Sigmoid colon (tissue), 7 donors: ENCODE measurements around the gene TSPOAP1. TPM values are rescaled to one million over a fixed set of nuclear protein-coding genes. Genes with fewer than 3 reads are reported as not detected.
A peak's percentile ranks its signal among the peaks of the same experiment; 100 is the strongest.

Experiments used
- DNase-seq: peaks from one replicate; pipeline ENCODE4 v3.0.0-alpha.2; 2019
- H3K27ac ChIP-seq, 4 donors: fragments of 200-600 bp; sonication (generic); one replicate each; pipeline ENCODE4 v1.5.1; 2016 to 2019; ENCODE audit warnings: mild to moderate bottlenecking in 1 of 4
- H3K27me3 ChIP-seq, 3 donors: fragments of 200-600 bp; sonication (generic); one replicate each; pipeline ENCODE4 v1.5.1; 2019; ENCODE audit warnings: mild to moderate bottlenecking in 1 of 3
- H3K36me3 ChIP-seq, 4 donors: fragments of 200-600 bp; sonication (generic); one replicate each; pipeline ENCODE4 v1.5.1; 2016 to 2019
- H3K4me1 ChIP-seq, 4 donors: fragments of 200-600 bp; sonication (generic); one replicate each; pipeline ENCODE4 v1.5.1; 2017 to 2019
- H3K4me3 ChIP-seq, 4 donors: fragments of 200-600 bp; sonication (generic); one replicate each; pipeline ENCODE4 v1.5.1; 2017 to 2019; ENCODE audit warnings: mild to moderate bottlenecking in 2 of 4, moderate library complexity in 1 of 4
- H3K9me3 ChIP-seq, 4 donors: fragments of 200-600 bp in 3 of 4; sonication (generic) in 3 of 4; one replicate each; pipeline versions ENCODE4 v1.5.1 to v1.6.1; 2013 to 2019
- CTCF ChIP-seq, 4 experiments: fragments of 450-650 bp in 3 of 4; fragments of 200-600 bp in 1 of 4; IDR thresholded peaks; one replicate each; pipeline ENCODE4 v1.5.1; 2016 to 2019; ENCODE audit warnings: antibody characterized with exemption in 4 of 4, mild to moderate bottlenecking in 3 of 4, moderate library complexity in 2 of 4
- EP300 ChIP-seq, 4 donors: sonication (generic); formaldehyde crosslinking; IDR thresholded peaks; one replicate each; pipeline ENCODE4 v1.6.1; 2017; ENCODE audit warnings: antibody characterized with exemption in 4 of 4
- POLR2A ChIP-seq, 2 donors: fragments of 450-650 bp; IDR thresholded peaks; one replicate each; pipeline ENCODE4 v1.6.1; 2016; ENCODE audit warnings: antibody characterized with exemption in 2 of 2, mild to moderate bottlenecking in 2 of 2, moderate library complexity in 2 of 2
- POLR2AphosphoS5 ChIP-seq, 4 donors: sonication (generic); formaldehyde crosslinking; IDR thresholded peaks; one replicate each; pipeline ENCODE4 v1.6.1; 2017; ENCODE audit warnings: antibody characterized with exemption in 4 of 4
- WGBS, 2 donors: extraction: QIAGEN DNeasy Blood & Tissue Kit; methylation state at CpG; one replicate each; pipeline ENCODE4 v1.1.7; 2013; 5-methylcytosine and 5-hydroxymethylcytosine counted together
- intact Hi-C: fragments of 100-400 bp; cut with DNase I; formaldehyde crosslinking; loops from one replicate; pipeline ENCODE4 v1.15.1; 2023
- polyA plus RNA-seq, 3 donors: library from polyadenylated mRNA; stranded (reverse); fragments of 200-250 nt; gene quantifications; one replicate each; pipeline ENCODE4 v1.2.3, GENCODE V29; 2013
- total RNA-seq, 4 donors: library from RNA; depleted of rRNA; stranded (reverse); fragments of >200 nt; gene quantifications; one replicate each; pipeline ENCODE4 v1.1.0, GENCODE V29; 2016
- donor health status: healthy with polysubstance abuse.
- donor health status: Bipolar disorder and iron deficiency.
- donor health status: healthy.

The TSPOAP1 gene
- total and polyA plus RNA-seq, 7 donors, result 0.69 to 28.4 (median 12.5) TPM

- Histone ChIP-seq H3K4me3 (no peak overlapping the region), H3K27me3 (peaks cover 0 to 17% (median 0%) of the 10 kb centered on the region in 3 donors), H3K36me3 (peaks cover 6 to 22% (median 11%) of the 10 kb centered on the region in 4 donors), H3K4me1 (peaks cover 0 to 38% (median 33%) of the 10 kb centered on the region in 4 donors), H3K9me3 (no peaks in the 10 kb centered on the region), H3K27ac (no peak overlapping the region)
- 82 to 84% methylated on average over 5 of the region's 5 CpGs for WGBS, 2 donors
- intact Hi-C loops, result no loop called here
- DNase-seq, result no peak
- TF ChIP-seq EP300 (IDR thresholded peaks at IDR 0.05) (no peak), CTCF (IDR thresholded peaks at IDR 0.05) (no peak), POLR2A (IDR thresholded peaks at IDR 0.05) (no peak), POLR2AphosphoS5 (IDR thresholded peaks at IDR 0.05) (no peak)
Measured at GRCh38 chr17:58340405-58340876, 11.8 kb upstream of the TSPOAP1 start.

GRCh38 chr17:58339755-58340404 is 11.3 kb upstream of the TSPOAP1 start:
- WGBS, 2 donors, result 71 to 76% methylated on average over 6 of the region's 6 CpGs
- H3K27me3 ChIP-seq, result peaks cover 0 to 17% (median 0%) of the 10 kb centered on the region in 3 donors
- H3K4me3 ChIP-seq, result peak overlapping the region in 1 of 4 donors; percentile 20
- peak overlapping the region; percentile 68 to 88 (median 78) for H3K27ac ChIP-seq
- H3K4me1 ChIP-seq, result peaks cover 0 to 38% (median 33%) of the 10 kb centered on the region in 4 donors
- H3K9me3 ChIP-seq, result no peaks in the 10 kb centered on the region
- TF ChIP-seq EP300 (IDR thresholded peaks at IDR 0.05) (no peak), CTCF (IDR thresholded peaks at IDR 0.05) (no peak), POLR2AphosphoS5 (IDR thresholded peaks at IDR 0.05) (no peak), POLR2A (IDR thresholded peaks at IDR 0.05) (no peak)
- DNase-seq, result no peak
- intact Hi-C loops, result no loop called here
- H3K36me3 ChIP-seq, result peaks cover under 1 to 17% (median 5%) of the 10 kb centered on the region in 4 donors

GRCh38 chr17:58338841-58339754 is 10.5 kb upstream of the TSPOAP1 start:
- Histone ChIP-seq H3K4me3 (peak overlapping the region in 2 of 4 donors; percentile 1 to 20), H3K27ac (peak overlapping the region; percentile 68 to 88 (median 78)), H3K27me3 (peaks cover 0 to 17% (median 0%) of the 10 kb centered on the region in 3 donors), H3K9me3 (no peaks in the 10 kb centered on the region), H3K4me1 (peaks cover 0 to 38% (median 31%) of the 10 kb centered on the region in 4 donors), H3K36me3 (peaks cover 0 to 9% (median 0%) of the 10 kb centered on the region in 4 donors)
- intact Hi-C loops, result no loop called here
- 30 to 41% methylated on average over 10 of the region's 10 CpGs for WGBS, 2 donors
- TF ChIP-seq CTCF (IDR thresholded peaks at IDR 0.05), result no peak
- no peak for TF ChIP-seq EP300 (IDR thresholded peaks at IDR 0.05)
- TF ChIP-seq POLR2AphosphoS5 (IDR thresholded peaks at IDR 0.05), result peak in 2 of 4 donors; percentile 39 to 51
- peak in 1 of 2 donors; percentile 25 for TF ChIP-seq POLR2A (IDR thresholded peaks at IDR 0.05)
- DNase-seq, result peak; percentile 80

DNA sequence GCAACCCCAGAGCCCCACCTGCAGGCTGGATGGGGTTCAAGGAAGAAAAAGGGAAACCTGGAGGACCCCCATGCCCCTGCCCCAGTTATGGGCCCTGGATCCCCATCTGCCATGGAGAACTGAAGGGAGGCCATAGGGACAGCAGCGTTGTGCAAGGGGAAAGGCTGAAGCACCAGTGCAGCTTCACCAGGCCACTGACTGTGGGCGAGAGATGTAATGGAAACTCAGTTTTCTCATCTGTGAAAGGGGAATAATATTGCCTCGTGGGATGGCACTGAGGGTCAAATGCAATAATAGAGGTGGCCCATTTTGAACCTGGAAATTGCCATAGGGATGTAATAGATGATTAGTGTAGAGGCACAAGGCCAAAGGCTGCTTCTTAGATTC is 9.9 kb upstream of the TSPOAP1 start:
- Histone ChIP-seq H3K4me3 (no peak overlapping the region), H3K27ac (peak overlapping the region; percentile 68 to 88 (median 78)), H3K27me3 (peaks cover 0 to 18% (median 0%) of the 10 kb centered on the region in 3 donors), H3K36me3 (peaks cover 0 to 2% (median 0%) of the 10 kb centered on the region in 4 donors), H3K4me1 (peaks cover 0 to 38% (median 30%) of the 10 kb centered on the region in 4 donors), H3K9me3 (no peaks in the 10 kb centered on the region)
- no peak for TF ChIP-seq EP300 (IDR thresholded peaks at IDR 0.05)
- TF ChIP-seq POLR2AphosphoS5 (IDR thresholded peaks at IDR 0.05), result no peak
- TF ChIP-seq CTCF (IDR thresholded peaks at IDR 0.05), result no peak
- no peak for TF ChIP-seq POLR2A (IDR thresholded peaks at IDR 0.05)
- no peak for DNase-seq
- intact Hi-C loops, result no loop called here
- WGBS, 2 donors, result 50 to 58% methylated on average over 3 of the region's 3 CpGs
